SKM-1 (cell line): ENCODE data around the gene BMPR1A.

ENCODE experiments used
- DNase-seq: peaks from one replicate; lab custom pipeline; 2025; ENCODE audit not compliant: unreplicated experiment; lab: John Stamatoyannopoulos, UW

BMPR1A gene

DNA sequence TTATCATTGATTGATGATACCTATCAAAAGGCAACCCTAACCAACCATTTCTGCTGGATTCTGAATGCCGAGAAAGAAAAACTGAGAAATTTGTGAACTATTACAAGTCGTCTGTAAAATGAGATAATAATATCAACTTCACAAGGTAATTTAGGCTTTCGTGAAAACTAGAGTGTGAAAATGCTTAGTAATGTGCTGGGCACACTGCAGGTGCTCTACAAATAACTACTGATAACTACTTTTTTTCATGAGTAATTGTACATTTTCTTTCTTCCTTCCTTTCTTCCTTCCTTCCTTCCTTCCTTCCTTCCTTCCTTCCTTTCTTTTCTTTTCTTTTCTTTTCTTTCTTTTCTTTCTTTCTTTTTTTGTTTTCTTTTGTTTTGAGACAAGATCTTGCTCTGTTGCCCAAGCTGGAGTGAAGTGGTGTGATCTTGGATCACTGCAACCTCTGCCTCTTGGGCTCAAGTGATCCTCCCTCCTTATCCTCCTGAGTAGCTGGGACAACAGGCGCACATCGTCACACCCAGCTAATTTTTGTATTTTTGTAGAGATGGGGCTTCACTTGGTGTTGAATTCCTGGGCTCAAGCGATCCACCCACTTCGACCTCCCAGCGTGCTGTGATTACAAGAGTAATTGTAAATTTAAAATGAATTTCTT is 42.9 kb downstream of the BMPR1A start:
- DNase-seq: no peak

- DNase-seq: no peak
Measured at GRCh38 chr10:86801995-86802394, 45.6 kb downstream of the BMPR1A start.

GRCh38 chr10:86802473-86803108 is 46.2 kb downstream of the BMPR1A start:
- no peak for DNase-seq

- no peak for DNase-seq
Measured at GRCh38 chr10:86803156-86803555, 46.7 kb downstream of the BMPR1A start.

DNA sequence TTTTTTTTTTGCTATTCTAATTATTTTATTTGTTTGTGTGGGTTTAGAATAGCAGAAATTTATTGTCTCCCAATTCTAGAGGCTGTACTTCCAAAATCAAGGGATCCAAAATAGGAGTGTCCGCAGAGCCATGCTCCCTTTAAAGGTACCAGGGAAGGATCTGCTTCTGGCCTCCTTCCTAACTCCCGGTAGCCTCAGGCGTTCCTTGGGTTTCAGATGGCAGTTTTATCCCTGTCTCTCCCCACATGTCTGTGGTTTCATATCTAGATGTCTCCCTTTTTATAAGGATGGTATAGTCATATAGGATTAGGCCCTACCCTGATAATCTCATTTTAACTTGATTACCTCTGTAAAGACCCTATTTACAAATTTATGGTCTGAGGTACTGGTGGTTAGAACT is 48.4 kb downstream of the BMPR1A start:
- DNase-seq: no peak

- no peak for DNase-seq
Measured at GRCh38 chr10:86813101-86813500, 56.7 kb downstream of the BMPR1A start.

DNA sequence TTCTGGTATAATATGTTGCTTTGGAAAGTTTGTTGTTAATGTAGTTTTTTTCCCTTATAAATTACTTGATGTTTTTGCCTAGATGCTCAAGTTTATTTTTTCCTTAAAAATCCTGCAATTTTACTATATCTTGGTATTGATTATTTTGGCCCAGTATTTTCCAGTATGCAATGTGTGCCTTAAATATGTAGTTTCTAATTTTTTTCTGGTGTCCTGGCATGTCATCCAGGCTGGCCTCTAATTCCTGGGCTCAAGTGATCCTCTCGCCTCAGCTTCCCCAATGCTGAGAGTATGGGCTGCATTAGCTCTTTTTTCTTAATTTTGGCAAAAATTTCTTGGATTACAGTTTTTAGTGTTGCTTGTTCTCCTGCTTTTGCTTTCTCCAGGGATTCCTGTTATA is 57.6 kb downstream of the BMPR1A start:
- DNase-seq: no peak

DNA sequence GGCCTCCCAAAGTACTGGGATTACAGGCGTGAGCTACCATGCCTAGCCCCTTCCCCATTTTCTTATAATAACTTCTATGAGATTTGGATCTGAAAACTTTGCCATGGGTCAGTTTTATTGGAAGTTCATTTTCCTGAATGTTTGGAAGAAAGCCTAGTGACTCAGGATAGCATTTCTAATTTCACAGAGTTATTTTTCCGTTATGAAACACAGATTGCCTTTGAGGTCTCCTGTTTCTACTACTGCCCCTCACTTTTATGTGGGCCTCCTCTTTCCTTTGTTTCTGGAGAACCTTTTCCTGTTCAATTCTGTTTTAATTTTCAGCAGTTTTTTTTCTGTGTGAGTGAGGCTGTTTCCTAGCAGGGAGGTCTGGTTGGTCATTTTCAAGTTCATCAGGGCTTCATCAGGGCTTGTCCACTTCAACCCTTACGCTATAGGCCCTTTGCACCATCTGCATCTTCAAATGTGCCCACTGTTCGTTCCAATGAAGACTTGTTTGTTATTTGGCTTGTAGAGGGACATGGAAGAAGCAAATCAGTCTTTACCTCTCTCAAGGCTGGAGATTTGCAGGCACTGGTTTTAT is 58.7 kb downstream of the BMPR1A start:
- DNase-seq: no peak

DNA sequence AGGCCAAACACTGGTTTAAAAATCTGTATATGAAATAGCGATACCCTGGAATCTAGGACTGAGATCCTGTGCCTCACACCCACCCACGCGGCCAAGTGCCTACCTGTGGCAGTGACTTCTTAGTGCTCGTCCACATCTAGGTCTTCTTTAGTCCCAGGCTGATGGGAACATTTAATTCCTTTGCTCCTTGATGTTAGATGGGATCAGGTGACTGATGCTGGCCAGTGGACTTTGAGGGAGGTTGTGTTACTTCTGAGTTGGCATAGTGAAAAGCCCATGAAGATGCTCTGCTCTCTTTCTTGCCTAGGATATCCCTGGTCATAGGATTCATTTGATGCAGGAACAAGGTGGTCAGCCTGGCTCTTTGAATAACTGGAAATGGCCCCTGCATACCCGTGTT is 59.2 kb downstream of the BMPR1A start:
- DNase-seq: no peak

- no peak for DNase-seq
Measured at GRCh38 chr10:86817246-86817645, 60.8 kb downstream of the BMPR1A start.

DNA sequence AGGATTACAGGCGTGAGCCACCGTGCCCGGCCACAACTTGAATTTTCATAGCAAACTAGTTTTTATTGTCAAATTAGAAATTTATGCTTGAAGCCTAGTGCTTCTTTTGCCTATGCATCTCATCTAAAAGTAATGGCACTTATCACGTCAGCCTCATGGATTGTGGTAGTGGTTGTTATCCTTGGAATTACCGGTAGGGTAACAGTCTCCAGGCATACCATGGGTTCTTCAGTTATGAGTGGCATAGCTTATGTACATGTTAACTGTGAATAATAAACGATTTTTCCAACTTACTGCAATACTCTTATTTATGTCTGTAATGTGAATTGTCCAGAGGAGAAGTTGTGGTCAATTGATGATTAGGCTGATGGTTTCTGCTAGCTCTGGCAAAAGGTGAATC is 63.1 kb downstream of the BMPR1A start:
- no peak for DNase-seq

GRCh38 chr10:86820509-86820908 is 64.1 kb downstream of the BMPR1A start:
- no peak for DNase-seq

GRCh38 chr10:86821388-86821999 is 65.1 kb downstream of the BMPR1A start:
- no peak for DNase-seq

DNA sequence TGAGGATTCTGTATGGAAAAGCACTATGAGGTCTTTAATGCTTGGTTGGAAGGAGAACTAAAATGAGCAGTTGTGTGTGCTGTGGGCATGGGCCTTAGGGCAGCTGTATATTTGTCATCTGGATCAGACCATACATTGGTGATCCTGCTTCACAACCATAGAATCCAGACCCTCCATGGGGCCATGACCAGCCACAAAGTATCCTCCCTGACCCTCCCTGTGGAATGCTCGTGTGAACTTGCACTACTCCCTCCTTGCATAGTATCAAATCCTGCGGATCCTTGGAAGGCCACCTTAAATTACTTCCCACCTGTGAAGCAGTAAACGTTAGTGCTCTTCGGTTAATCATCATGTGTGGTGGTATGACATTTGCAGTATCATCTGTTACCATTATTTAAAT is 67.1 kb downstream of the BMPR1A start:
- no peak for DNase-seq

- no peak for DNase-seq
Measured at GRCh38 chr10:86824151-86824550, 67.7 kb downstream of the BMPR1A start.

- no peak for DNase-seq
Measured at GRCh38 chr10:86825366-86825765, 68.9 kb downstream of the BMPR1A start.

- no peak for DNase-seq
Measured at GRCh38 chr10:86827639-86828038, 71.2 kb downstream of the BMPR1A start.

DNA sequence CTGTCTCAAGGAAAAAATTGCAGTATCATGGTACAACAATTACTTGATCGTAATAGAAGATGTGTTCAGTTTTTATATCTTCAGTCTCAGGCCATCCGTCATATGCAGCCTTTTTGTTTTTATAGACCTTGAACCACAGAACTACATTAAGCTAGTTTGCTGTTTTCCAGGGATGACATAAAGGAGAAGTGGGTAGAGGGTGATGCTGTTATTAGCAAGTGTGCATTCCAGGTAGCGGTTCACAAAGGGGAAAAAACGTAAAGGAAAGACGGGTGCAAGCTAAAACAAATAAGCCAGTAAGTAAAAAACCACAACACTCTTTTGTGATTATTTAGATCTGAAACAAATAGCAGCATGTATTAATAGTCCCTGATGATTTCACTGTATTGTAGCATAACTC is 71.7 kb downstream of the BMPR1A start:
- DNase-seq: no peak

DNA sequence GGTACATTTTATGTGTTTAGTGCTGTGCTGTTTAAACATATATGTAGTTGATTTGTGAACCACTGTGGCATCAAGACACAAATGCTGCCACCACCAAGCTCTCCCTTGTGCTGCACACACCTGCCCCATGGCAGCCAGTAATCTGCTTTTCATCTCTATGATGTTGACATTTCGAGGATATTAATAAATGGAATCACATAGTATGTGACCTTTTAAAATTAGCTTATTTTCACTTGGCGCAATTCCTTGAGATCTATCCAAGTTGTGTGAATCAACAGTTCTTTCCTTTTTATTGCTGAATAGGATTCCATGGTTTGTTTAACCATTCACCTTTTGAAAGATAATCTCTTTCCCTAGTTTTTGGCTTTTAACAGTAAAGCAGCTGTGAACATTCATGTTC is 73.1 kb downstream of the BMPR1A start:
- no peak for DNase-seq

DNA sequence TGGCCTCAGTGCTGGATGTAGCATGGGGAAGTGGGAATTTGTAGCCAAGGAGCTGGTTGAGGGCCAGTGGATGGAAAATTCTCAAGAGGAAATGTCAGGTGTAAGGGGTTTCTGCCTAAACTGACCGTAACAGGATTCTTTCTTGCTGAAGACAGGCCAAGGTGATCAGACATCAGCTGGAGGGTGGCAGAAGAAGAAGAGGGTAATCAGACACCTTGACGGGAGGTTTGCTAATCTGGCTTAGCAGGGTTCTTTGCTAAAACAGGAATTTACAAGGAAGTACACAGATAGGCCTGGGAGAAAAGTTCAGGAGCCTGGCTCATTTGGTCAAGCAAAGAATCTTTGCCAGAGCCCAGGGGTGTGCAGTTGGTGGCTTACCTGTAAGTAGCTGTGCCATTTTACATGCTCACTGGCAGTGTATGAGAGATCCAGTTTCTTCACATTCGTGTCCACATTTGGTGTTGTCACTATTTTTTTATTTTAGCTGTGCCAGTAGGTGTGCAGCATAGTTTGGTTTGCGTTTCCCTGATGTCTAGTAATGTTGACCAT is 73.7 kb downstream of the BMPR1A start:
- DNase-seq: no peak

DNA sequence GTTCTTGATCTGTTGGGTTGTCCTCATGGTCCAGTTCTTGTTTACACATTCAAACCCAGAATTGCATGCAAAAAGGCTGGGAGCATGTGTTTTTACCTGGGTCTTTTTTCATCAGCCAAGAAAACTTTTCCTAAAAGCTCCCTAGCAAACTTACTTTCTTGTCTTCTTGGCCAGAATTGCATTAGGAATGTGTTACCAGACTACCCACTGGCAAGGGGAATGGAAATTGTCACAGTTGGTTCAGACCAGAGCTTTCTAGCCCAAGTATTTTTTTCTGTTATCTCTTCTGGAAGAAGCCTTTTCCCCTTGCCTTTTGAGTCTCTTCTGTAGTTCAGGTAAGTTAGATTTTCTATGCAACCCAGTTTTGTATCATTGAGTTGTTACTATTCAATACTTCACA is 77.5 kb downstream of the BMPR1A start:
- no peak for DNase-seq

- no peak for DNase-seq
Measured at GRCh38 chr10:86836044-86836443, 79.6 kb downstream of the BMPR1A start.
